Smooth muscle cell (in vitro differentiated cells): ENCODE results near the gene NIPAL4. TPM values are rescaled to one million over a fixed set of nuclear protein-coding genes. Genes with fewer than 3 reads are reported as not detected.

Source experiments
- DNase-seq: peaks from one replicate; lab custom pipeline; 2025; ENCODE audit not compliant: unreplicated experiment; lab: John Stamatoyannopoulos, UW
- H2AFZ ChIP-seq: fragments of 200-600 bp; sonication (generic); 2 replicates; pipeline ENCODE4 v1.6.0; 2016; ENCODE audit warnings: antibody characterized with exemption, low read depth, mild to moderate bottlenecking
- H3F3A ChIP-seq: fragments of 200-600 bp; sonication (generic); 2 replicates; pipeline ENCODE4 v1.6.0; 2017; ENCODE audit warnings: antibody characterized with exemption, low read depth
- H3K27ac ChIP-seq: fragments of 200-600 bp; sonication (generic); 2 replicates; pipeline ENCODE4 v1.5.1; 2016; ENCODE audit warnings: low read depth, mild to moderate bottlenecking
- H3K27me3 ChIP-seq: fragments of 200-600 bp; sonication (generic); 2 replicates; pipeline ENCODE4 v1.6.1; 2016; ENCODE audit warnings: low read depth, mild to moderate bottlenecking
- H3K36me3 ChIP-seq: fragments of 200-600 bp; sonication (generic); 2 replicates; pipeline ENCODE4 v1.5.1; 2016; ENCODE audit warnings: low read depth
- H3K4me1 ChIP-seq: fragments of 200-600 bp; sonication (generic); 2 replicates; pipeline ENCODE4 v1.5.1; 2016; ENCODE audit warnings: low read depth
- H3K4me2 ChIP-seq: fragments of 200-600 bp; sonication (generic); 2 replicates; pipeline ENCODE4 v1.6.0; 2016; ENCODE audit warnings: mild to moderate bottlenecking
- H3K4me3 ChIP-seq: fragments of 200-600 bp; sonication (generic); 2 replicates; pipeline ENCODE4 v1.5.1; 2016; ENCODE audit warnings: mild to moderate bottlenecking
- H3K79me2 ChIP-seq: fragments of 200-600 bp; sonication (generic); 2 replicates; pipeline ENCODE4 v1.6.0; 2016; ENCODE audit warnings: low read depth, mild to moderate bottlenecking
- H3K9ac ChIP-seq: fragments of 200-600 bp; sonication (generic); 2 replicates; pipeline ENCODE4 v1.6.0; 2016; ENCODE audit warnings: low read depth
- H3K9me3 ChIP-seq: fragments of 200-600 bp; sonication (generic); replicated peaks from 2 replicates; pipeline ENCODE4 v1.5.1; 2016; ENCODE audit warnings: low read depth
- H4K20me1 ChIP-seq: fragments of 200-600 bp; sonication (generic); 2 replicates; pipeline ENCODE4 v1.6.0; 2016; ENCODE audit warnings: low read depth
- CTCF ChIP-seq: fragments of 200-600 bp; sonication (generic); IDR thresholded peaks from 2 replicates; pipeline ENCODE4 v1.5.1; 2017; ENCODE audit warnings: borderline replicate concordance, mild to moderate bottlenecking, antibody characterized with exemption; ENCODE audit not compliant: insufficient read depth, poor library complexity, severe bottlenecking
- WGBS: methylation state at CpG from one replicate; pipeline ENCODE4 v1.1.7; 2016; ENCODE audit warnings: low lambda C conversion rate; 5-methylcytosine and 5-hydroxymethylcytosine counted together
- polyA plus RNA-seq: library from polyadenylated mRNA; unstranded; fragments of >200 nt; fragmentation: Nextera tagmentation; extraction: Ambion mirVana; gene quantifications from 2 replicates; pipeline ENCODE4 v1.2.1, GENCODE V29; 2016
- total RNA-seq: library from RNA; depleted of rRNA; stranded (reverse); fragments of >200 nt; gene quantifications from 2 replicates; pipeline ENCODE4 v1.2.3, GENCODE V29; 2014

The NIPAL4 gene
- total and polyA plus RNA-seq, 2 experiments from 2014 or later, result 0.37 to 6.9 TPM

- H2AFZ ChIP-seq, result no peak overlapping the region
- no peaks in the 10 kb centered on the region for H3K79me2 ChIP-seq
- H3K4me1 ChIP-seq, result peaks cover 3% of the 10 kb centered on the region
- no peak for DNase-seq
- H3K9me3 ChIP-seq, result no peaks in the 10 kb centered on the region
- no peak for TF ChIP-seq CTCF
- 98% methylated on average over 7 of the region's 7 CpGs for WGBS
- H3K9ac ChIP-seq, result no peak overlapping the region
- H3K27ac ChIP-seq, result no peak overlapping the region
- no peaks in the 10 kb centered on the region for H3K27me3 ChIP-seq
- H3K36me3 ChIP-seq, result no peaks in the 10 kb centered on the region
- H3K4me2 ChIP-seq, result no peak overlapping the region
- no peaks in the 10 kb centered on the region for H4K20me1 ChIP-seq
- H3K4me3 ChIP-seq, result no peak overlapping the region
- peaks cover 19% of the 10 kb centered on the region for H3F3A ChIP-seq
Observed at GRCh38 chr5:157469073-157469472, 9.1 kb downstream of the NIPAL4 start.

- no peak overlapping the region for H3K4me3 ChIP-seq
- peaks cover 19% of the 10 kb centered on the region for H3F3A ChIP-seq
- H3K4me2 ChIP-seq, result peak overlapping the region; percentile 3
- H3K36me3 ChIP-seq, result no peaks in the 10 kb centered on the region
- WGBS, result 54% methylated on average over 7 of the region's 7 CpGs
- no peak for DNase-seq
- H3K9ac ChIP-seq, result no peak overlapping the region
- no peak for TF ChIP-seq CTCF
- H3K9me3 ChIP-seq, result no peaks in the 10 kb centered on the region
- H2AFZ ChIP-seq, result no peak overlapping the region
- peak overlapping the region; percentile 38 for H3K27ac ChIP-seq
- no peaks in the 10 kb centered on the region for H3K79me2 ChIP-seq
- H4K20me1 ChIP-seq, result no peaks in the 10 kb centered on the region
- no peaks in the 10 kb centered on the region for H3K4me1 ChIP-seq
- no peaks in the 10 kb centered on the region for H3K27me3 ChIP-seq
Observed at GRCh38 chr5:157469687-157470086, 9.7 kb downstream of the NIPAL4 start.

- H3K79me2 ChIP-seq, result no peaks in the 10 kb centered on the region
- DNase-seq, result no peak
- no peak overlapping the region for H2AFZ ChIP-seq
- H3K4me2 ChIP-seq, result no peak overlapping the region
- no peak overlapping the region for H3K4me3 ChIP-seq
- peak overlapping the region; percentile 38 for H3K27ac ChIP-seq
- H3K9me3 ChIP-seq, result no peaks in the 10 kb centered on the region
- H3K27me3 ChIP-seq, result no peaks in the 10 kb centered on the region
- no peaks in the 10 kb centered on the region for H3K36me3 ChIP-seq
- H4K20me1 ChIP-seq, result no peaks in the 10 kb centered on the region
- 86% methylated on average over 1 of the region's 1 CpG for WGBS
- no peak for TF ChIP-seq CTCF
- H3F3A ChIP-seq, result peaks cover 16% of the 10 kb centered on the region
- no peaks in the 10 kb centered on the region for H3K4me1 ChIP-seq
- H3K9ac ChIP-seq, result no peak overlapping the region
Observed at GRCh38 chr5:157470631-157471030, 10.6 kb downstream of the NIPAL4 start.

- H3K27me3 ChIP-seq, result no peaks in the 10 kb centered on the region
- DNase-seq, result no peak
- no peak overlapping the region for H3K4me3 ChIP-seq
- H2AFZ ChIP-seq, result no peak overlapping the region
- no peaks in the 10 kb centered on the region for H3K4me1 ChIP-seq
- no peaks in the 10 kb centered on the region for H4K20me1 ChIP-seq
- H3K9ac ChIP-seq, result no peak overlapping the region
- no peak overlapping the region for H3K4me2 ChIP-seq
- no peaks in the 10 kb centered on the region for H3K36me3 ChIP-seq
- H3K27ac ChIP-seq, result no peak overlapping the region
- H3F3A ChIP-seq, result peaks cover 16% of the 10 kb centered on the region
- no peaks in the 10 kb centered on the region for H3K9me3 ChIP-seq
- no peaks in the 10 kb centered on the region for H3K79me2 ChIP-seq
- 100% methylated on average over 1 of the region's 1 CpG for WGBS
- TF ChIP-seq CTCF, result peak; percentile 63
Observed at GRCh38 chr5:157471709-157472108, 11.7 kb downstream of the NIPAL4 start.
